Superior temporal gyrus (tissue), 1 donor: ENCODE measurements around the gene CD244.
"Not testable (repeated sequence)": the region's sequence is repeated elsewhere in the genome, so short reads cannot be mapped to it uniquely, and the experiment has no call there.

Experiments
- DNase-seq: peaks from one replicate; pipeline ENCODE4 v3.0.0-alpha.2; 2016; ENCODE audit errors: extremely low spot score

The CD244 gene

GRCh38 chr1:160811147-160811546 is 51.5 kb downstream of the CD244 start:
- no peak for DNase-seq

GRCh38 chr1:160810486-160810885 is 52.2 kb downstream of the CD244 start:
- DNase-seq: no peak

GRCh38 chr1:160808289-160808688 is 54.4 kb downstream of the CD244 start:
- DNase-seq: no peak

- DNase-seq: no peak
These were observed 54.9 kb downstream of the CD244 start for GRCh38 chr1:160807738-160808137.

DNA sequence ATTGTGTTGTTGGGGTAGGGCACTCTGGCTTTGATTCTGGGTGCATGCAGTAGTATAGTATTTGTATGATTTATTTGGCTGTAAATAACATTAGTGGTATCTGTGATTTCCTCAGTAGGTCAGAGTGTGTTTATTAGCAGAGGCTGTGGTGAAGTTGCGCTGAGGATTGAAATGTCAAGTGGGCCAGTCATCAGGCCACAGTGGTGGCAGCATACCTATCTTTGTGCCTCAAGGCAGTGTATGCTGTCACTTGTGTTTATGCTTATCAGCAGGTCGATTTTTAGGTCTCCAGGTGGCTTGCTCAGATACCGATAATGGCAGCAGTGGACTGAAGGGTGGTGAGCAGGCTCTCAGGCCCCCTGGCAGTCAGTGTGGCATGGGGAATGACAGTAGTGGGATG is 55.4 kb downstream of the CD244 start:
- DNase-seq: no peak

DNA sequence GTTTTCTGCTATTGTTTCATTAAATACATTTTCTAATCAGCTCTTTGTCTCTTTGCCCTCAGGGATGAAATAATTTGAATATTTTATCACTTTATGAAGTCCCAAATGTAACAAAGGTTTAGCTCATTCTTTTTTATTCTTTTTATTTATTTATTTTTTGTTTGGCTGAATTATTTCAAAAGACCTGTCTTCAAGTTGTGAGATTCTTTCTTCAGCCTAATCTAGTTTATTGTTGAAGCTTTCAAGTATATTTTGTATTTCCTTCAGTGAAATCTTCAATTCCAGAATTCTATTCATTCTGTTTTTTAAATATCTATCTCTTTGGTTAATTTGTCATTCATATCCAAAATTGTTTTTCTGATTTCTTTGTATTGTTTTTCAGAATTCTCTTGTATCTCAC is 55.9 kb downstream of the CD244 start:
- no peak for DNase-seq

GRCh38 chr1:160806109-160806665 is 56.5 kb downstream of the CD244 start:
- DNase-seq: no peak

DNA sequence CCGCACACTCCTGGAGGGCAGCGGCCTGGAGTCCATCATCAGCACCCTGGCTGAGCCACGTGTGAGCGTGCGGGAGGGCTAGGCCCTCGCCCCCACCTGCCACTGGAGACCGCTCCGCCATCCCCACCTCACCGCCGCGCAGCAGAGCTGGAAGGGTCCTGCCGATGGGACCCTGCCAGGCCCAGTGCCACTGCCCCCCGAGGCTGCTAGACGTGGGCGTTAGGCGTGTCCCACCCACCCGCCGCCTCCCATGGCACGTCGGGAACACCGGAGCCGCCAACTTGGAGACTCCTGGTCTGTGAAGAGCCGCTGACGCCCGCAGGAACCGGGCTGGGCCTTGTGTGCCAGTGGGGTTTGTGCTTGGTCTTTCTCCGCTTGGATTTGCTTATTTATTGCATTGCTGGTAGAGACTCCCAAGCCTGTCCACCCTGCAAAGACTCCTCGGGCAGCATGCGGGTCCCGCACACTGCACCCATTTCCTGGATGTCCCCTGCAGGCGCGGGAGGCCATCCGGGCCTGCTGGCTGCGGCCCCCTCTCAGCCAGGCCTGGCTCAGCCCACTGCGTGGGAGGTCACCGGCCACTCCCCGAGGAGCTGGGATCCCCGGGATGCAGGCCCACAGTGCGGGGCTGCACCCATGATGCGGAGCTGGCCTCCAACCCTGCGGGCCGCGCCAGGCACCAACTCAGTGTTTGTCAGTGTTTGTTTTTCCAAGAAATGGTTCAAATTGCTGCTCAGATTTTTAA is 60.7 kb downstream of the CD244 start:
- DNase-seq: no peak

DNA sequence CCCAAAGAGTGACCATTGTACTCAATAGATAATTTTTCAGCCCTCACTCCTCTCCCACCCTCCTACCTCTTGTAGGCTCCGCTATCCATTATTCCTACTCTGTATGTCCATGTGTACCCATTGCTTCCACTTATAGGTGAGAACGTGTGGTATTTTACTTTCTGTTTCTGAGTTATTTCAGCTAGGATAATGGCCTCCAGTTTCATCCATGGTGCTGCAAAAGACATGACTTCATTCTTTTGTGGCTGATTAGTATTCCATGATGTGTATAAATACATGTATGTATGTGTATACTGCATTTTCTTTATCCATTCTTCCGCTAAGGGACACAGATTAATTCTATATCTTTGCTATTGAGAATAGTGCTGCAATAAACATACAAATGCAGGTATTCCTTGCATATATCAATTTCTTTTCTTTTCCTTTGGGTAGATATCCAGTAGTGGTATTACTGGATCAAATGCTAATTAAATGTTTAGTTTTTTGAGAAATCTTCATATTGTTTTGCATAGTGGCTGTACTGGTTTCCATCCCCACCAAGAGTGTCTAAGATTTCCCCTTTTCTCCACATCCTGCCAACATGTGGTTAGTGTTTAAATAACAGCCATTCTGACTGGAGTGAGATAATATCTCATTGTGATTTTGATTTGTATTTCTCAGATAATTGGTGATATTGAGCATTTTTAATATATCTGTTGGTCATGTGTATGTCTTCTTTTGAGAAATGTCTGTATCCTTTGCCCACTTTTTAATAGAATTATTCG is 61.9 kb downstream of the CD244 start:
- no peak for DNase-seq

DNA sequence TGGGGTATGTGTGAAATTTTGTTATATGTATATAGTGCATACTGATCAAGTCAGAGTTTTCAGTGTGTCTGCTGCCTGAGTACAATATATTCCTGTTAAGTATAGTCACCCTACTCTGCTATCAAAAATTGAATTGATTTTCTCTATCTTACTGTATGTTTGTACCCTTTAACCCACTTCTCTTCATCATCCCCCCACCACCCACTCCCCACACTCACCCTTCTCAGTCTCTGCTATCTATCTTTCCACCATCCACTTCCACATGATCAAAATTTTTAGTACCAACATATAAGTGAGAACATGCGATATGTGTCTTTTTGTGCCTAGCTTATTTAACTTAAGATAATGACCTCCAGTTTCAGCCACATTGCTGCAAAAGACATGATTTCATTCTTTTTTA is 62.5 kb downstream of the CD244 start:
- DNase-seq: no peak

GRCh38 chr1:160799641-160800040 is 63.0 kb downstream of the CD244 start:
- no peak for DNase-seq

GRCh38 chr1:160798439-160798838 is 64.2 kb downstream of the CD244 start:
- no peak for DNase-seq

- no peak for DNase-seq
These were observed 64.8 kb downstream of the CD244 start for GRCh38 chr1:160797861-160798273.

DNA sequence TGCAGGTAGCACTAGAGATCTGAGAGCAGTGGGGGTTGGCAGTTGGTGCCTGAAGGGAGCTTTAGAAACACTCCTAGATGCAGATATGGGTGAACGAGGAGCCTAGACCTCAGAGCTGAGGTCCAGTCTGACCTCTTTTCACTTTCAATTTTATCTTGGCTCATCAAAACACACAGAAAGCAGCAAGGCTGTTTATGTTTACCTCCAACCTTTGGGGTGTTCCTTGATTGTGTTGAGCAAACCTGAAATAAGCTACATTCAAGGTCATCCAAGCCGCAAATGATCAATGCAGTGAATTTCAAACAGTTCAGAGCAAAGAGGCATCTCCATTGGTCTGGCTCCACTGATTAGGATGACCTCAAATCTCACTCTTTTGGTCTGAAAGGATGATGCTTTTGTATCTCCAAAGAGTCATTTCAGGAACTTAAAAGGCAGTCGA is 65.4 kb downstream of the CD244 start:
- DNase-seq: no peak

DNA sequence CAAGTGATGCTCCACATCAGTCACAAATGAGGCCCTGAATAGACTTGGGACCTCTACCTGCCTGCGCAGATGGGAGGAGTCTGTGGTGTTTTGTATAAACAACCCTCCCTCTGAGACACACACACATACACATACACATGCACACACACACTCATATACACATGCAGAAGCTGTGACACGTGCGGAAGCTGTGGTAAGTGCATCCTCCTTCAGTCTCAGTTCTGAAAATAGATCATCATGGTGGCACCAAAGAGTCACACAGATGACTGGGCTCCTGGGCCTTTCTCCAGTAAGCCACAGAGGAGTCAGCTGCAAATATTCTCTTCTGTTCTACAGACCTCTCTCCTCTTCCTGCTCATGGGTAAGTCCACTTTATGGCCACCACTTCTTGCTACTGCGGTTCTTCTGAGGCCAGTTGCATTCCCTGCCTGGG is 66.7 kb downstream of the CD244 start, which contains the start of gene LY9:
TSS of gene LY9 (plus strand) at position 224 of the 433 bp plus-strand sequence. CDS start at position 238, 14 bp downstream.
- no peak for DNase-seq

- no peak for DNase-seq
These were observed 68.3 kb downstream of the CD244 start for GRCh38 chr1:160794376-160794775.

GRCh38 chr1:160789702-160790611 is 72.7 kb downstream of the CD244 start:
- DNase-seq: no peak

DNA sequence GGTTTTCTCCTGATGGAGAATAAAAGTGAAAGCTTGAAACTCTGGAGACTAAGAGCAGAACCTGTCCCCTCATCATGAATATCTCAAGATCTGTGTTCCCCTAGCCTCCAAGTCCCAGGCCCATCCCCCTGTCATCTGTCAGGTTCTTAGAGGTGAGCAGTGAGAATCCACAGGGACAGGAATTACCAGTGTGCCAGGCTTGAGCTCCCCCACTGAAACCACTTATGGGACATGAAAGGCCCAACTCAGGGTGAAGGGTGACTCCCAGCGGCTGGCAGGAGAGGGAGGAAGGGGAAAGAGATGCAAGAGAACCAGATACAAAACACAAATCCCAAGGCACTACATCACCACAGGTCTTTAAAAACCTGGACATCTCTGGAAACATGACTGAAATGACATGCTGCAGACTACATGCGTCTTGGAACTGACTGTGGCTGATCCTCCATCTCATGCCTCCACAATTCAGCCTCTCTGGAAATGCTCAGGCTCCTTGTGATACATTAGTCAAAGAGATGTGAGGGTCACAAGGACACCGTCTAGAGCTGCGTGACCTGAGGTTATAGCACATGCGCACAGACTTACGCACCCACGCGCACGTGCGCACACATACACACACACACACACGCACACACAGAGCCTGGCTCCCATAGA is 73.5 kb downstream of the CD244 start:
- DNase-seq: no peak

GRCh38 chr1:160782988-160783765 is 79.5 kb downstream of the CD244 start:
- DNase-seq: not testable (repeated sequence)
